ENCODE data around the gene MEI1. TPM values are rescaled to one million over a fixed set of nuclear protein-coding genes. Genes with fewer than 3 reads are reported as not detected.

The MEI1 gene
- total RNA-seq, 1 experiment from 2014 or later = 0.24 TPM

GRCh38 chr22:41779929-41780505 lies 80.7 kb downstream of the MEI1 start:
- no peaks in the 10 kb centered on the region for H3K4me1 ChIP-seq (ENCODE audit: insufficient read depth, low read length, poor library complexity, severe bottlenecking)
- no peak overlapping the region for H3K27ac ChIP-seq (ENCODE audit: low read depth, low read length, poor library complexity, severe bottlenecking)
- H3K36me3 ChIP-seq (ENCODE audit: insufficient read depth, low read length, poor library complexity, severe bottlenecking) = no peaks in the 10 kb centered on the region
- intact Hi-C loops (cut with micrococcal nuclease; ENCODE audit: unreplicated experiment) = no loop called here
- H3K27me3 ChIP-seq (replicated peaks; ENCODE audit: insufficient read depth, low read depth, low read length, poor library complexity) = no peaks in the 10 kb centered on the region
- no peak overlapping the region for H3K4me3 ChIP-seq (ENCODE audit: low read depth, low read length, poor library complexity, severe bottlenecking)
- TF ChIP-seq EZH2 (IDR thresholded peaks at IDR 0.05; ENCODE audit: borderline replicate concordance, low read depth, low read length, poor library complexity, severe bottlenecking) (no peak), CTCF (conservative IDR thresholded peaks at IDR 0.05; ENCODE audit: low read depth, low read length) (no peak)
- BruUV-seq (replicated peaks) = no TSS peak
- no peaks in the 10 kb centered on the region for H3K9me3 ChIP-seq (ENCODE audit: low read depth, low read length, poor library complexity, severe bottlenecking)
- POLR2A ChIA-PET (ENCODE audit: low non-redundant PET) = no interaction called here
- DNase-seq (ENCODE audit: low spot score) = no peak
- CTCF ChIA-PET = no interaction called here

GRCh38 chr22:41780746-41781505 lies 81.6 kb downstream of the MEI1 start:
- POLR2A ChIA-PET (ENCODE audit: low non-redundant PET) = interaction anchor here (0.5 kb wide), 1 partner anchor 156 kb away, joined by 3 read pairs; no protein-coding TSS in a partner anchor
- no TSS peak for BruUV-seq (replicated peaks)
- CTCF ChIA-PET = no interaction called here
- no peak for DNase-seq (ENCODE audit: low spot score)
- intact Hi-C loops (cut with micrococcal nuclease; ENCODE audit: unreplicated experiment) = no loop called here
- Histone ChIP-seq H3K9me3 (ENCODE audit: low read depth, low read length, poor library complexity, severe bottlenecking) (no peaks in the 10 kb centered on the region), H3K27me3 (replicated peaks; ENCODE audit: insufficient read depth, low read depth, low read length, poor library complexity) (no peaks in the 10 kb centered on the region), H3K4me3 (ENCODE audit: low read depth, low read length, poor library complexity, severe bottlenecking) (no peak overlapping the region), H3K4me1 (ENCODE audit: insufficient read depth, low read length, poor library complexity, severe bottlenecking) (no peaks in the 10 kb centered on the region), H3K36me3 (ENCODE audit: insufficient read depth, low read length, poor library complexity, severe bottlenecking) (no peaks in the 10 kb centered on the region), H3K27ac (ENCODE audit: low read depth, low read length, poor library complexity, severe bottlenecking) (no peak overlapping the region)
- TF ChIP-seq EZH2 (IDR thresholded peaks at IDR 0.05; ENCODE audit: borderline replicate concordance, low read depth, low read length, poor library complexity, severe bottlenecking) = no peak
- no peak for TF ChIP-seq CTCF (conservative IDR thresholded peaks at IDR 0.05; ENCODE audit: low read depth, low read length)

GRCh38 chr22:41781507-41781906 lies 82.2 kb downstream of the MEI1 start:
- no peak overlapping the region for H3K4me3 ChIP-seq (ENCODE audit: low read depth, low read length, poor library complexity, severe bottlenecking)
- H3K36me3 ChIP-seq (ENCODE audit: insufficient read depth, low read length, poor library complexity, severe bottlenecking) = no peaks in the 10 kb centered on the region
- no TSS peak for BruUV-seq (replicated peaks)
- no peaks in the 10 kb centered on the region for H3K9me3 ChIP-seq (ENCODE audit: low read depth, low read length, poor library complexity, severe bottlenecking)
- POLR2A ChIA-PET (ENCODE audit: low non-redundant PET) = no interaction called here
- intact Hi-C loops (cut with micrococcal nuclease; ENCODE audit: unreplicated experiment) = no loop called here
- CTCF ChIA-PET = interaction anchor here (1.3 kb wide), 1 partner anchor 84 kb away, joined by 4 read pairs; no protein-coding TSS in a partner anchor
- no peak for TF ChIP-seq CTCF (conservative IDR thresholded peaks at IDR 0.05; ENCODE audit: low read depth, low read length)
- TF ChIP-seq EZH2 (IDR thresholded peaks at IDR 0.05; ENCODE audit: borderline replicate concordance, low read depth, low read length, poor library complexity, severe bottlenecking) = no peak
- no peaks in the 10 kb centered on the region for H3K4me1 ChIP-seq (ENCODE audit: insufficient read depth, low read length, poor library complexity, severe bottlenecking)
- H3K27me3 ChIP-seq (replicated peaks; ENCODE audit: insufficient read depth, low read depth, low read length, poor library complexity) = no peaks in the 10 kb centered on the region
- DNase-seq (ENCODE audit: low spot score) = no peak
- H3K27ac ChIP-seq (ENCODE audit: low read depth, low read length, poor library complexity, severe bottlenecking) = no peak overlapping the region

Measured in A673 (cell line).